OCI-LY7 (cell line): ENCODE data around the gene COL13A1.

Experiments used
- CTCF ChIP-seq: fragments of 200-600 bp; sonication (generic); conservative IDR thresholded peaks from 2 replicates; pipeline ENCODE4 v1.5.1; 2014; ENCODE audit warnings: mild to moderate bottlenecking, antibody characterized with exemption, low read length, moderate library complexity, mixed read lengths
- EZH2phosphoT487 ChIP-seq: fragments of 200-600 bp; sonication (generic); IDR thresholded peaks from 2 replicates; pipeline ENCODE4 v1.6.1; 2018; ENCODE audit warnings: low read depth, borderline replicate concordance, mild to moderate bottlenecking, mixed run types, antibody characterized with exemption, low read length, moderate library complexity, mixed read lengths

GRCh38 chr10:69955211-69955805 lies 153.6 kb downstream of the COL13A1 start:
- TF ChIP-seq CTCF (no peak), EZH2phosphoT487 (no peak)
